ENCODE results near the gene IRX3. TPM values are rescaled to one million over a fixed set of nuclear protein-coding genes. Genes with fewer than 3 reads are reported as not detected.

The IRX3 gene
- total and polyA plus RNA-seq, 2 of the 8 experiments (the other 6 are each of a cell fraction or from before 2014, with no cell fraction given): 0.50 to 1.6 TPM

- TF ChIP-seq CTBP2 (IDR thresholded peaks at IDR 0.05; ENCODE audit: borderline replicate concordance, insufficient read depth, insufficient read length, low read length): peak; percentile 40
- TF ChIP-seq JUN (IDR thresholded peaks at IDR 0.05; ENCODE audit: low read depth, low read length): no peak
- no peak for TF ChIP-seq PHF8 (conservative IDR thresholded peaks at IDR 0.05; ENCODE audit: low read depth, low read length)
- TF ChIP-seq SIX5 (IDR thresholded peaks at IDR 0.05; ENCODE audit: low read depth, low read length): peak; percentile 72
- peak; percentile 80 for TF ChIP-seq ATF3 (IDR thresholded peaks at IDR 0.05; ENCODE audit: insufficient read depth, low read depth, low read length)
- 0 out of 2 replicates have a peak, but pooled peaks have one; percentile 34 for TF ChIP-seq TCF12 (IDR thresholded peaks at IDR 0.05; ENCODE audit: low read depth, low read length)
- no peak for TF ChIP-seq SP2 (IDR thresholded peaks at IDR 0.05; ENCODE audit: low read length)
- peak; percentile 33; the same call in 1 of the 2 replicates for TF ChIP-seq MAX (IDR thresholded peaks at IDR 0.05)
- peak; percentile 95 for TF ChIP-seq USF2 (IDR thresholded peaks at IDR 0.05; ENCODE audit: low read length)
- 0 out of 2 replicates have a peak, but pooled peaks have one; percentile 2 for TF ChIP-seq TEAD4 (IDR thresholded peaks at IDR 0.05; ENCODE audit: low read depth, low read length)
- no peak for TF ChIP-seq SIRT6 (IDR thresholded peaks at IDR 0.05; ENCODE audit: low read length)
- TF ChIP-seq TAF1 (IDR thresholded peaks at IDR 0.05; ENCODE audit: low read depth, low read length): no peak
- TF ChIP-seq CHD1 (IDR thresholded peaks at IDR 0.05; ENCODE audit: low read depth, low read length): no peak
- no peak for TF ChIP-seq HDAC2 (IDR thresholded peaks at IDR 0.05; ENCODE audit: borderline replicate concordance in 1 of 2, low read depth in 2 of 2, low read length in 2 of 2)
- TF ChIP-seq CREB1 (IDR thresholded peaks at IDR 0.05): no peak
- TF ChIP-seq SAP30 (IDR thresholded peaks at IDR 0.05; ENCODE audit: insufficient read depth, insufficient replicate concordance, low read length): no peak
- no peak for TF ChIP-seq RXRA (IDR thresholded peaks at IDR 0.05; ENCODE audit: insufficient read depth, low read depth, low read length)
Measured at GRCh38 chr16:54242199-54242598, 44.4 kb downstream of the IRX3 start (continued).

Data from H1 (cell line).